HG03521 (cell line): Measurements from ENCODE around the gene AAMP.

Source experiments
- ATAC-seq: cut with Tn5 transposase; IDR thresholded peaks from one replicate; pipeline ENCODE4 v1.9.1; 2021; ENCODE audit warnings: mild to moderate bottlenecking, moderate library complexity; ENCODE audit not compliant: unreplicated experiment

The AAMP gene

GRCh38 chr2:218294430-218295022 is 24.6 kb upstream of the AAMP start:
- ATAC-seq, result no peak

GRCh38 chr2:218293715-218294429 is 23.9 kb upstream of the AAMP start:
- no peak for ATAC-seq

GRCh38 chr2:218292048-218293014 is 22.4 kb upstream of the AAMP start, which contains the start of gene TMBIM1:
TSS of gene TMBIM1 (minus strand) at chr2:218292503. CDS start at chr2:218282141, 10,362 bp downstream.
- ATAC-seq, result peak; percentile 69

GRCh38 chr2:218291318-218292047 is 21.5 kb upstream of the AAMP start:
- no peak for ATAC-seq

- no peak for ATAC-seq
Measured at GRCh38 chr2:218290316-218291261, 20.7 kb upstream of the AAMP start.

- ATAC-seq, result no peak
Measured at GRCh38 chr2:218289639-218290315, 19.8 kb upstream of the AAMP start.

DNA sequence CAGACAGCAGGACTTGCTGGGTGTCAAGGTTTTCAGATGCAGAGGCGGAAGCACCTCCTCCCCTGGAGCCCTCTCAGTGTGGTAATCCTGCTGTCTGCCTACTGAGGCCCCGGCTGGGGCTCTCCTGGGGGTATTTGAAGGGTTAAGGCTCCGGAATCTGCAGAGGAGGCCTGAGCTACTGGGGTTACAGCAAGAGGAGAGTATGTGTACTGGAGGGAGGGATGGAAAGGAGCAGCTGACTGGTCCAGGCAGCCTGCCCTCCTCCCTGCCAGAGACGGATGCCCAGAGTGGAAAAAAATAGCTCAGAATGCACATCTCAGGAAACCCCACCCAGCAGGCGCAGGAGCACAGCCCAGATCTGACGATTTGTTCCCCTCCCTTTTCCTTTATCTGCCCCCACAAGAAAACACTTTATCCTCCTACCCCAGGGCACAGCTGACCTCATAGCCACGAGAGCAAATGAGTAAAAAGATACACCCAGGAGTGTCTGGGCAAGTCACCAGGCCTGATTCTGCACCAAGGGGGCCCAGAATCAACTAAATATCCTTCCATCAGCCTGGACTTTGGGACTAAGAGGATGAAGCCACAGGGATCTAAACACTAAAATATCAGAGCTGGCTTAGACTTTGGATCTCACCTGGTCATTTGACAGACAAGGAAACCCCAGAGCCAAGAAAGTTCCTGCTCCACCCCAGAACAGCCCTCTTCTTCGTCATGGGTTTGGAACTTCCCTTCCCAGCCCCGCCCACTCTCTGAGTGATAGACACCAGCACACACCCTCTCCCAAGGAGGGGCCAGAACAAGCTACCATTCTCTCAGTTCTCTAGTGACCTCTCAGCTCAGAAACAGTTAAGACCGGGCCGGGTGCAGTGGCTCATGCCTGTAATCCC is 16.9 kb upstream of the AAMP start:
- peak; percentile 60 for ATAC-seq

- ATAC-seq, result no peak
Measured at GRCh38 chr2:218285604-218286003, 15.7 kb upstream of the AAMP start.

DNA sequence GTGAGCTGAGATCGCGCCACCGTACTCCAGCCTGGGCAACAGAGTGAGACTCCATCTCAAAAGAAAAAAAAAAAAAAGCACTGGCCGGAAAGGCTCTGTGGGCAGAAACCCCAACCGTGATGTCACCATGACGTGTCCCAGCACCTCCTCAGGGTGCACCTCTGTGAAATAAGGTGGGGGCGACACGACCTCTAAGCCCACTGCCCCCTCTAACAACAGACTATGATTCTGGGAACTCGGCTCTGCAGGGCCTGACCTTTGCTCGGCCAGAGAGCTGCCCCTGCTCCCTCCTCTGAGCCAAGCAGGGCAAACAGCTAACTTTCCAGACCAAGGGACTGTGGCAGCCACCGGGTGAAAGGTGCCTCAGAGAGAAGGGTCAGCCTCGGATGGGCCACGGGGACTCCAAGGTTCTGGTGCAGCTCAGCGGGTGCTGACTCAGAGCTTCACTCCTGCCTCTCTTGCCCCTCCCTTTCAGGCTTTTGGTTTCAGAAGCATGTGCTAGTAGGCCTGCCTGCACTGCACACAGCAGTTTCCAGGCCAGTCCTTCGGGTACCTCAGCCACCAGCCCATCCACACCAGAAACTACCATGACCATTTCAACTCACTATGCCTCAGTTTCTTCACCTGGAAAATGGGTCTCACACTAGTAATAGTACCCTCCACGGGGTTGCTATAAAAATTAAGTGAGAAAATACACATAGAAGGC is 14.3 kb upstream of the AAMP start:
- ATAC-seq, result peak; percentile 48

- ATAC-seq, result no peak
Measured at GRCh38 chr2:218282173-218282991, 12.4 kb upstream of the AAMP start.

DNA sequence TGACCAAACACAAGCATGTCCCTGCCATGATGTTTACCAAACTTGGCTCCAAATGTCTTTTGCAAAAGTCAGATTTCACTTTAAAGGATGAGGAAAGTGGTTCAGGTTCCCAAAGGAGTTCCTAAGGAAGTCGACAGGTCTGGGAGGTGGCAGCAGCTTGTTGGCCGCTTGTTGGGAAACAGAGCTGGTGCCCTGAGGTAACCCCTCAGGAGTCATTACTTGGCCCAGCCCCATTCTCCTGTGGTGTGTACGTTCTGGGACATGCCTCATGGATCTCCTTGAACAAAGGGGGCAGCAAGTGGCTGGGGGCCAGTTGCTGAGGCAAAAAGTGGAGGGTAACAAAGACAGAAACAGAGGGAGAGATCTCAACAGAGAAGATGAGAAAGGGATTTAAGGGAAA is 11.5 kb upstream of the AAMP start:
- ATAC-seq, result no peak

- no peak for ATAC-seq
Measured at GRCh38 chr2:218280260-218280870, 10.4 kb upstream of the AAMP start.

GRCh38 chr2:218278531-218279360 is 8.8 kb upstream of the AAMP start:
- no peak for ATAC-seq

DNA sequence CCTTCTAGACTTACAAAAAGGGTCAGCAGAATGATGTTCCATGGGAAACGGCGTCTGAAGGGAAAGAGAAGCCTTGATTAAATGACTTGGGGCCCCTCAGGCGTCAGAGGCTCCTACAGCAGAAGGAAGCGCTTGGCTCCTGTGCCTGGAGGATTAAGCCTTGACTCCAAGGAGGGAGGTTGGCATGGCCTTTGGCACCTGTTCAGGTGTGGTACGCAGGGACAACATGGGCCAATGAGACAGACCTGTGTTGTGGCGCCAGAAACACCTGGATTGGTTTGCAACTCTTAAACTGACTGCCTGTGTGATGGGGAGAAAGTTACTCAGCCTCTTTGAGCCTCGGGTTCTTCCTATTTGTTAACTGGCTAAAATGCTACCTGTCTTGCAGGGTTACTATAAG is 8.0 kb upstream of the AAMP start:
- ATAC-seq, result no peak

DNA sequence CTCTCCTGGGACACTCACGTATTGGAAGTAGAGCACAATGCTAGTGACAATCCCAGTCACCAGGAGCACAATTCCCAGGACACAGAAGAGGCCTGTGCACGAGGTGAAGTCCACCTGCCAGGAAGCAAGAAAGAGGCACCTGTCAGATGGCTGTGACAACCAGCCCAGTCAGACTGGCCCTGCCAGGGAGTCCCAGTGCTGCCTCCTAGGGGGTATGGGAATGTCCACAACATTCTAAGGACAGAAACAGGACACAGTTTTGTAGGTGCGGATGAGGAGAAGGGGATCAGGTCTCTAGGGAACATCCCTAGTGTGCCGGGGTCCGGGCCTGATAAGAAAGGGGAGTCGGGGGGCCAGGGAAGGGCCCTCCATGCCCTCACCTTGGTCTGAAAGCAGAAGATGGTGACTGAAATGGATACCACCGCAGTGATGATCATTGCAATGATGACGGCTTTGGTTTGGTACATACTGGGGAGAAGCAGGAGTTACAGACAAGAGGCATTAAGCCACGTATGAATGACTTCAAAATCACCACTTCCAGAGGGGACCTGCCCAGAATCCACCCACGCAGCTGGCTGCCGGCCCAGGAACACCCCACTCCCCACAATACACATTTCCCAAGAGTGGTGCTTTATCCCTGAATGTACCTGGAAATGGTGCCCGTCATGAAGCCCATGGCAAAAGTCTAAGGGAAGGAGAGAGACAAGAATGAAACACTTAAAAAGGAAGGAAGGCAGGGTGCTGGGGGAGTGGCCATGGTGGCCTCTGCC is 7.2 kb upstream of the AAMP start:
- no peak for ATAC-seq
